K562 (cell line): ENCODE results near the gene CLDN14. TPM values are rescaled to one million over a fixed set of nuclear protein-coding genes. Genes with fewer than 3 reads are reported as not detected.

Source experiments
- ARID1B ChIP-seq: fragments of 450-650 bp; IDR thresholded peaks from 2 replicates; pipeline ENCODE4 v1.6.1; 2016; ENCODE audit warnings: antibody characterized with exemption, mild to moderate bottlenecking, inconsistent platforms
- ELF2 ChIP-seq: fragments of 250-450 bp; sonication (Bioruptor Pico); IDR thresholded peaks from 2 replicates; pipeline ENCODE4 v1.5.0; 2021; ENCODE audit warnings: mild to moderate bottlenecking
- FOXA3 ChIP-seq, 2 experiments: fragments of 450-650 bp in 1 of 2; sonication (generic) in 1 of 2; formaldehyde crosslinking; IDR thresholded peaks in 1 of 2; conservative IDR thresholded peaks in 1 of 2; 2 replicates each; pipeline versions ENCODE4 v1.4.0 to v1.8.0; 2020 to 2022; ENCODE audit warnings: mild to moderate bottlenecking in 2 of 2, missing genetic modification reagents in 1 of 2
- GABPA ChIP-seq: fragments of 200-800 bp; sonication (Bioruptor generic); conservative IDR thresholded peaks from 2 replicates; pipeline ENCODE4 v1.6.1; 2016; ENCODE audit warnings: low read depth, missing genetic modification characterization, missing compliant biosample characterization
- HSF4 ChIP-seq: fragments of 250-450 bp; sonication (Bioruptor Pico); IDR thresholded peaks from 2 replicates; pipeline ENCODE4 v2.1.2; 2022; ENCODE audit warnings: mild to moderate bottlenecking, moderate library complexity, borderline replicate concordance
- ILK ChIP-seq: fragments of 450-650 bp; IDR thresholded peaks from 2 replicates; pipeline ENCODE4 v1.6.1; 2016; ENCODE audit warnings: missing genetic modification characterization, low read depth, mild to moderate bottlenecking, missing compliant biosample characterization, moderate library complexity, borderline replicate concordance
- KLF10 ChIP-seq: fragments of 250-450 bp; sonication (Bioruptor Pico); IDR thresholded peaks from 2 replicates; pipeline ENCODE4 v1.6.1; 2021; ENCODE audit warnings: matching md5 sums
- MGA ChIP-seq: fragments of 450-650 bp; IDR thresholded peaks from 2 replicates; pipeline ENCODE4 v1.6.1; 2016; ENCODE audit warnings: mild to moderate bottlenecking, moderate library complexity
- RBM22 ChIP-seq: fragments of 200-400 bp; formaldehyde crosslinking; IDR thresholded peaks from 2 replicates; pipeline ENCODE4 v1.6.1; 2018; ENCODE audit warnings: low read length, low read depth; ENCODE audit not compliant: poor library complexity, severe bottlenecking
- SETDB1 ChIP-seq: IDR thresholded peaks from one replicate; pipeline ENCODE4 v1.6.1; 2012; ENCODE audit warnings: low read length, control low read depth, inconsistent platforms
- SMARCE1 ChIP-seq: fragments of 450-650 bp; IDR thresholded peaks from 2 replicates; pipeline ENCODE4 v1.7.1; 2016; ENCODE audit warnings: mild to moderate bottlenecking
- SOX6 ChIP-seq: fragments of 450-650 bp; IDR thresholded peaks from 2 replicates; pipeline ENCODE4 v1.6.1; 2014; ENCODE audit warnings: mild to moderate bottlenecking
- SRSF1 ChIP-seq: fragments of 200-400 bp; formaldehyde crosslinking; IDR thresholded peaks from 2 replicates; pipeline ENCODE4 v1.6.1; 2017; ENCODE audit warnings: mild to moderate bottlenecking, low read depth, low read length, moderate library complexity
- STAG1 ChIP-seq: sonication (generic); formaldehyde crosslinking; IDR thresholded peaks from 2 replicates; pipeline ENCODE4 v1.5.0; 2020; ENCODE audit warnings: missing genetic modification reagents, borderline replicate concordance
- SUPT5H ChIP-seq: fragments of 450-650 bp; IDR thresholded peaks from 2 replicates; pipeline ENCODE4 v1.6.1; 2016
- TAF9B ChIP-seq: fragments of 450-650 bp; IDR thresholded peaks from 2 replicates; pipeline ENCODE4 v1.6.1; 2018; ENCODE audit warnings: mild to moderate bottlenecking; ENCODE audit not compliant: partially characterized antibody
- ZNF699 ChIP-seq: fragments of 250-450 bp; sonication (Bioruptor Pico); IDR thresholded peaks from 2 replicates; pipeline ENCODE4 v1.8.0; 2021; ENCODE audit warnings: mild to moderate bottlenecking, moderate library complexity; ENCODE audit not compliant: insufficient replicate concordance
- ZSCAN29 ChIP-seq: fragments of 450-650 bp; IDR thresholded peaks from 2 replicates; pipeline ENCODE4 v1.6.1; 2017
- polyA plus RNA-seq, 8 experiments: library from polyadenylated mRNA; depleted of rRNA in 4 of 8; stranded (reverse) in 5 of 8; unstranded in 3 of 8; fragments of >200 nt; fragmentation: Nextera tagmentation in 2 of 8; fragmentation: Illumina TruSeq in 1 of 8; extraction: Ambion mirVana in 2 of 8; extraction: Trizol in 1 of 8; gene quantifications; 2 replicates each; pipeline versions ENCODE4 v1.2.1 to v1.2.3, GENCODE V29; 2011 to 2014; ENCODE audit warnings: inconsistent platforms in 1 of 8, missing spikeins in 1 of 8
- total RNA-seq, 7 experiments: library from RNA; depleted of rRNA in 6 of 7; stranded (reverse); fragments of >200 nt in 6 of 7; fragmentation: Illumina TruSeq in 2 of 7; extraction: Trizol in 2 of 7; gene quantifications; 2 replicates each; pipeline versions ENCODE4 v1.2.1 to v1.2.3, GENCODE V29; 2011 to 2021; ENCODE audit warnings: low replicate concordance in 1 of 7

Gene CLDN14
- total and polyA plus RNA-seq, 9 of the 15 experiments (the other 6 are each of a cell fraction or from before 2014, with no cell fraction given) = not detected

- TF ChIP-seq SRSF1 (no peak), MGA (no peak), RBM22 (no peak), ZNF699 (no peak), STAG1 (CRISPR knock-in tag) (no peak), SMARCE1 (0 out of 2 replicates have a peak, but pooled peaks have one; percentile 35), SOX6 (0 out of 2 replicates have a peak, but pooled peaks have one; percentile 13), HSF4 (CRISPR knock-in tag) (no peak), FOXA3 (CRISPR knock-in tag; conservative IDR thresholded peaks at IDR 0.05 in 1 of 2, IDR thresholded peaks at IDR 0.05 in 1 of 2) (peak in 1 of 2 experiments; percentile 31; a peak in 1 of 4 replicates), ILK (no peak), SUPT5H (no peak), SETDB1 (no peak), ELF2 (0 out of 2 replicates have a peak, but pooled peaks have one; percentile 50), ARID1B (0 out of 2 replicates have a peak, but pooled peaks have one; percentile 13), GABPA (tag) (no peak), ZSCAN29 (no peak), KLF10 (CRISPR knock-in tag) (no peak), TAF9B (no peak)
Measured at GRCh38 chr21:36422279-36423098, 57.4 kb downstream of the CLDN14 start (continued).
